Epithelial cell of proximal tubule (primary cell): ENCODE results near the gene LRMDA. TPM values are rescaled to one million over a fixed set of nuclear protein-coding genes. Genes with fewer than 3 reads are reported as not detected.

Experiments
- DNase-seq: peaks from one replicate; pipeline ENCODE4 v3.0.0-alpha.2; 2011; ENCODE audit warnings: low read depth
- H3K4me3 ChIP-seq: 2 replicates; pipeline ENCODE4 v1.5.1; 2011; ENCODE audit warnings: low read depth, mild to moderate bottlenecking, low read length
- total RNA-seq: library from RNA; depleted of rRNA; stranded (reverse); fragments of >200 nt; gene quantifications from 2 replicates; pipeline ENCODE4 v1.2.3, GENCODE V29; 2015
- TF ChIP-seq, protein P1 (sequence below): conservative IDR thresholded peaks from 2 replicates; pipeline ENCODE4 v1.5.1; 2012; ENCODE audit warnings: low read depth, mild to moderate bottlenecking, low read length

Gene LRMDA
- total RNA-seq, 1 donor from 2014 or later = 0.75 TPM

DNA sequence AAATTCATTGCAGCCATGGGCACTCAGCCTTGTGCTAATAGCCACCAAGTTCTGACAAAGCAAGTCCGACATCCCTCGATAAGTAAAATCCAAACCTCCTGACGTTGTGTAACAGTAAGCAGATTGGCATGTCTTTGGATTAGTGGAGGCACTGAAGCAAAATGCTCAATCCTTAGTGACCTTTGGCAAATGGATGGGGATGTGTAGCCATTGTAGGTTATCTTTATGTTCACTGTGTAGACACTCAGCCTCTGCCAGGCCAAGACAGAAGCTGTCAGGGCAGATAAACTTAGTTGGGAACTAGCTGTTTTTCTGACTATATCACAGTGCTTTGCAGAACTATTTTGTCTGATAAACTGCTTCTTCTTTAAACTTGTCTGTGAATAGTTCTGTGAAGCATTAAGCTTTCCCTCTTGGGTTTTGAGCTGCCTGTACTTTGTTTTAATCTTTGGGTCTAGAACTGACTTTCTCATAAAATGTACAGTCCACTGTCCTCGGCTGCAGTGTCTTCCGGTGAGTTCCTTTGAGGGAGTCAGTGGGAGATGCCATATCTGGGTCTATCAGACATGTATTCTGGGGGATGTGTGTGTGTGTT, 220.8 kb downstream of the LRMDA start:
- no peak for DNase-seq

GRCh38 chr10:75653761-75654160, 222.3 kb downstream of the LRMDA start:
- H3K4me3 ChIP-seq = no peak overlapping the region
- no peak for DNase-seq
- TF ChIP-seq, protein P1, sequence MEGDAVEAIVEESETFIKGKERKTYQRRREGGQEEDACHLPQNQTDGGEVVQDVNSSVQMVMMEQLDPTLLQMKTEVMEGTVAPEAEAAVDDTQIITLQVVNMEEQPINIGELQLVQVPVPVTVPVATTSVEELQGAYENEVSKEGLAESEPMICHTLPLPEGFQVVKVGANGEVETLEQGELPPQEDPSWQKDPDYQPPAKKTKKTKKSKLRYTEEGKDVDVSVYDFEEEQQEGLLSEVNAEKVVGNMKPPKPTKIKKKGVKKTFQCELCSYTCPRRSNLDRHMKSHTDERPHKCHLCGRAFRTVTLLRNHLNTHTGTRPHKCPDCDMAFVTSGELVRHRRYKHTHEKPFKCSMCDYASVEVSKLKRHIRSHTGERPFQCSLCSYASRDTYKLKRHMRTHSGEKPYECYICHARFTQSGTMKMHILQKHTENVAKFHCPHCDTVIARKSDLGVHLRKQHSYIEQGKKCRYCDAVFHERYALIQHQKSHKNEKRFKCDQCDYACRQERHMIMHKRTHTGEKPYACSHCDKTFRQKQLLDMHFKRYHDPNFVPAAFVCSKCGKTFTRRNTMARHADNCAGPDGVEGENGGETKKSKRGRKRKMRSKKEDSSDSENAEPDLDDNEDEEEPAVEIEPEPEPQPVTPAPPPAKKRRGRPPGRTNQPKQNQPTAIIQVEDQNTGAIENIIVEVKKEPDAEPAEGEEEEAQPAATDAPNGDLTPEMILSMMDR = no peak

More for the DNA sequence above, 220.8 kb downstream of the LRMDA start:
- H3K4me3 ChIP-seq = no peak overlapping the region
- TF ChIP-seq, protein P1 = no peak

- no peak for DNase-seq
- H3K4me3 ChIP-seq = no peak overlapping the region
- TF ChIP-seq, protein P1 = no peak
Measured at GRCh38 chr10:75654171-75654771, 222.8 kb downstream of the LRMDA start.

DNA sequence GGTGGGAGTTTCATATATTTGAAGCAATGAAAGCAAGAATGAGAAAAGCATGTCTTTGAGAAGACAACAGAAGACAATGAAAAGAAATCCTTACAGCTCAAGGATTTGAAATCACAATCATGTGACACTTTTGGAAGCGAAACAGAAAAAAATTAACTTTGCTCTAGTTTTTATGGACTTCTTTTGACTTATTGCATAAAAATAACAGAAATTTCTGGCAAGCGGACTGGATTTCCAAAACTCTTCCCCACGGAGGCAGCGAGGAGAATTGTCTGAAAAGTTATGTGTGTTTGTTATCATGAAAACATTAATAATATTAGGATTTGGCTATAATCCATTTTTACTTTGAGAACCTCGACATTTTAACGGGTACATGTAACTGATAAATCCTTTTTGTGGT, 223.3 kb downstream of the LRMDA start:
- DNase-seq = no peak
- TF ChIP-seq, protein P1 = no peak
- no peak overlapping the region for H3K4me3 ChIP-seq

- TF ChIP-seq, protein P1 = no peak
- no peak overlapping the region for H3K4me3 ChIP-seq
- no peak for DNase-seq
Measured at GRCh38 chr10:75655791-75656451, 224.5 kb downstream of the LRMDA start.

DNA sequence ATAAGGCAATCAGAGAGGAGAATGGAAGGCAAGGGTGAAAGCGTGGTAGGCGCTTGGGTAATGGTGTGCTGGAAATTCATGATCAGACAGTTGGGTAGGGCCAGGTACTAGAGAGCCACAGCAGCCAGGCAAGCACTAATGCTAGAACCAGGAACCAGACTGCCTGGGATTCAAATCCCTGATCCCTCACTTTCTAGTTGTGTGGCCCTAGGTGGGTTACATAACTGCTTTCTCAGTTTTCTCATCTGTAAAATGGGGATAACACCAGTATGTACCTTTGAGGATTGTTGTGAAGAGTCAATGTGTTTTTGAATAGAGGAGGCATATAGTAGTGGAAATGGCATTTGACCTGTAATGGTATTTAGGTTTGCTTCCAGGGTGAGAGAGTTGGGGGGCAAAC, 225.9 kb downstream of the LRMDA start:
- no peak for DNase-seq
- no peak overlapping the region for H3K4me3 ChIP-seq
- TF ChIP-seq, protein P1 = no peak
